Measurements from ENCODE around the gene SPATS2.
"Not testable (repeated sequence)": the region's sequence is repeated elsewhere in the genome, so short reads cannot be mapped to it uniquely, and the experiment has no call there.

Gene SPATS2

DNA sequence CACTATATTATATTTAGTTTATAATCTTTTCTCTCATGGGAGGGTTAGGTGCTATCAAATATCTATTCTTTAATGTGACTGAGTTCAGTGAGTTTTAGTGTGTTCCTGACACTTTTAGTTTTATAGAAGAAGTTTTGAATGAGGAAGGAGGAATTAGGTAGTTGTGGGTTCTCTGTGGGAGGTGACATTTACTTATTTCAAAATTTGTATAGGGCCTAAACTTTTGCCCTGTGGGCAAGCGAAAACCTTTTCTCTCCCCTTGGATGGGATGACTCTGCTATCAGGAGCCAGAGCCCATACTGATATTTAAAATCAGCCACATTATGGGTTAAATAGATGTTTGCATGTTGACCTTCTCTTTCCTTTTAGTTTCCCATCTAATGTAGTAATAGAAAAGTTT lies 43.6 kb downstream of the SPATS2 start:
- DNase-seq (ENCODE audit: low read depth): no peak

- no peak for DNase-seq (ENCODE audit: low read depth)
Measured at GRCh38 chr12:49413010-49413409, 45.7 kb downstream of the SPATS2 start.

DNA sequence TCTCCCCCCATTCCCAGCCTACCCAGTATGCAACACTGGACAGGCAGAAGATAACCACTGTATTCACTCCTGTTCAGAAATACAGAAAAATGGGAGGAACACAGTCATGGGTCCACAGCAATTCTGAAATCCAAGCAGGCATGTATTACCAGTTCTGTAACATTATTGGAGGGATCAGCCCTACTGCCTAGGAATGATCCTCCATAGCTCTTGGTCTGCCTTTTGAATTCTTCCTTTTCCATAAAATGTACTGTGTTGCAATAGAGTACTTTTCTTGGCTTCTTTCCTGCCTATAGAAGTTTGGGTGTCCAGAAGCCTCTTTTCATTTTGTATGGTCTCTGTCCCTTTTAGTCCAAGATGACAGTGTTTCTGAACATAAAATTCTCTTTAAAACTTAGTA lies 46.5 kb downstream of the SPATS2 start:
- no peak for DNase-seq (ENCODE audit: low read depth)

DNA sequence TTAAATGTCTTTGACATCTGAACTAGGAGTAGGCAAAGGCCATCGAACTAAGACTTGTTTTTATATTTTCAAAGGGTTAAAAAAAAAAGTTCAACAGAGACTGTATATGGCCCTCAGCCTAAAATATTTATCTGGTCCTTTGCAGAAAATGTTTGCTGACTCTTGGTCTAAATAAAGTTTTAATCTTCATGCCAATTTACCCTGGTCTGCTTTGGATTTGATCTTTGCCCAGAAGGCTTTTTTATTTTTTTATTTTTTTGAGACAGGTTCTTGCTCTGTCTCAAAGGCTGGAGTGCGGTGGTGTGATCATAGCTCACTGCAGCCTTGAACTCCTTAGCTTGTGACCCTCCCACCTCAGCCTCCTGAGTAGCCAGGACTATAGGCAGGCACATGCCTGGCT lies 47.1 kb downstream of the SPATS2 start:
- DNase-seq (ENCODE audit: low read depth): no peak

DNA sequence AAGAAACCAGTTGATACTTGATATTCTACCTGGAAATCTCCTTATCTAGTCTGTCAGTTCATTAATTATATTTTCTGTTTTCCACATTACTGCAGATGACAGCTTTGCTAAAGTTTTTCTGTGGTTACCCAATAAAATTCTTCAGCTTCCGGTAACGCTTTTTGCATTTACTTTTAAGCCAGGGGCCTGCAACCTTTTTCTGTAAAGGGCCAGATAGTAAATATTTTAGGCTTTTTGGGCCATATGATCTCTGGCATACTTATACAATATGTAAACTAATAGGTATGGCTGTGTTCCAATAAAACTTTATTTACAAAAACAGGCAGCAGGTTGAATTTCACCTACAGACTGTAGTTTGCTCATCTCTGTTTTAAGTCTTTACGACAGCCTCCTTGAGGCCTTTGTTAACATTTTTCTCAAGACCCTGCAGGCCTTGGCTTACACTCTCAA lies 48.3 kb downstream of the SPATS2 start:
- no peak for DNase-seq (ENCODE audit: low read depth)

- DNase-seq (ENCODE audit: low read depth): no peak
Measured at GRCh38 chr12:49416892-49417291, 49.6 kb downstream of the SPATS2 start.

- no peak for DNase-seq (ENCODE audit: low read depth)
Measured at GRCh38 chr12:49417558-49417957, 50.3 kb downstream of the SPATS2 start.

- no peak for DNase-seq (ENCODE audit: low read depth)
Measured at GRCh38 chr12:49420556-49420955, 53.3 kb downstream of the SPATS2 start.

GRCh38 chr12:49422114-49422513 lies 54.9 kb downstream of the SPATS2 start:
- no peak for DNase-seq (ENCODE audit: low read depth)

DNA sequence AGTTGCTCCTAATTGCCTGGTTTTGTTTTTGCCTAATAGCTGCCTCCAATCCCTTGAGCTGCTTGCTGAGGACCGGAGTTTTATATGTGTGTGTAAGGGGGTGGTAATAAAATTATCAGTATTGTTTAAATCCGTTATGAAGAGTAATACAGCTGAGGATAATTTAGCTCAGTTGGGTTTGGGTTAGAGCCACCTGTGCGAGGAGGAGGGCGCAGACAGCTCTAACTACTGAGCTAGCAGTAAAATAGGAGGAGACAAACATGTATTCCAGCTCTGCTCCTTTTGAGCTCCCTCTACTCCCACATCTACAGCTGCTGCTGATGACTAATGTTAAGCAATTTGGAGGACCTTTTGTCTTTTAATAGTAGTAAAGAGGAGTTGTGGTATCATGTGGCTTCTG lies 61.5 kb downstream of the SPATS2 start:
- no peak for DNase-seq (ENCODE audit: low read depth)

- DNase-seq (ENCODE audit: low read depth): no peak
Measured at GRCh38 chr12:49432616-49433015, 65.4 kb downstream of the SPATS2 start.

GRCh38 chr12:49436799-49437198 lies 69.5 kb downstream of the SPATS2 start:
- not testable (repeated sequence) for DNase-seq (ENCODE audit: low read depth)

DNA sequence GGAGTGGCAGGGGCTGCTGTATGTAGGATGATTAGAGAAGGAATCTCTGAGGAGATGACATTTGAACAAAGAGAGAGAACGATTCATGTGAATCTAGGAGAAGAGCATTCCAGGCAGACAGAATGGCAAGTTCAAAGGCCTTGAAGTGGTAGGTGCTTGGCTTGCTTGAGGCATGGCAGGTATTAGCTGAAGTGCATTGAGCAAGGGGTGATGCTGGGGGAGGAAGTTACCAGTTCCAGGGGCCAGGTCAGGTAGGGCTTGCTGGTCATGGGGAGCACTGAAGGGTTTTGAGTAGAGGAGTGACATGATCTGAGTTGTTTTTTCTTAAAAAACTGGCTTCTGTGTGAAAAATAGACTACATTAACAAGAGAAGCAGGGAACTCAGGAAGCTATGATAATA lies 71.8 kb downstream of the SPATS2 start:
- DNase-seq (ENCODE audit: low read depth): no peak

GRCh38 chr12:49440035-49440434 lies 72.8 kb downstream of the SPATS2 start:
- DNase-seq (ENCODE audit: low read depth): no peak

- no peak for DNase-seq (ENCODE audit: low read depth)
Measured at GRCh38 chr12:49442915-49443314, 75.7 kb downstream of the SPATS2 start.

DNA sequence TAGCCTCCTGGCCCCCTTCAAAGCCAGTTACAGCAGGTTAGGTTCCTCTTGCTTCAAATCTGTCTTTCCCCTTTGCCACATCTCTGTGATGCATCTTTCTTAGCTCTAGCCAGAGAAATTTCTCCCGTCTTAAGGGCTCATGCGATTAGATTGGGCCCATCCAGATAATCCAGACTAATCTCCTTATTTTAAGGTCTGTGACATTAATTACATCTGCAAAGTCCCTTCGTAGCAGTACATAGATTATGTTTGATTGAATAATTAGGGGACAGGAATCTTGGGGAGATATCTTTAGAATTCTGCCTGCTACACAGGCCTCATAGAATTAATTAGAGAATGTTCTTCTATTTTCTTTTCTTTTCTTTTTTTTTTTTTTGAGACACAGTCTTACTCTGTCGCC lies 79.3 kb downstream of the SPATS2 start:
- no peak for DNase-seq (ENCODE audit: low read depth)

- no peak for DNase-seq (ENCODE audit: low read depth)
Measured at GRCh38 chr12:49448858-49449257, 81.6 kb downstream of the SPATS2 start.

- no peak for DNase-seq (ENCODE audit: low read depth)
Measured at GRCh38 chr12:49451468-49452259, 84.4 kb downstream of the SPATS2 start.

- no peak for DNase-seq (ENCODE audit: low read depth)
Measured at GRCh38 chr12:49455501-49455900, 88.2 kb downstream of the SPATS2 start.

DNA sequence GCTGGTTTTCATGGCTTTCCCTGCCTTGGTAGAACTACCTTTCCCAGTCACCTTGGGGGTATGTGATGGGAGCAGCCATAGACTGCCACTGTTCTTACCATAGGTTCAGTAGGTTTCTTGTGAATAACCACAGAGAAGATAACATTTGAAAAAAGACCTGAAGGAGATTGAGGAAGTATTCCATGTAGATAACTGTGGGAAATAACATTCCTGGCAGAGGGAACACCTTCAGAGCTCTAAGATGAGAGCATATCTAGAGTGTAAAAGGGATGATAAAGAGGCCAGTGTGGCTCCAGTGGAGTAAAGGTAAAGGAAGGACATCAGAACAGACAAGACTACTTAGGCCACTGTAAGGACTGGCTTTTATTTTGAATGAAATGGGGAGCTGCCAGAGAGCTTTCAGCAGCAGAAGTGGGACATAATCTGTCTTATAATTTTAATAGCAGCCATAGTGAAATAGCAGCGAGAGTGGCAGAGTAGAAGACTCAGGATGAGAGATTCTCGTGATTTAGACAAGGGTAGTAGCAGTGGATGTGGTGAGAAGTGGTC lies 88.9 kb downstream of the SPATS2 start:
- no peak for DNase-seq (ENCODE audit: low read depth)

- DNase-seq (ENCODE audit: low read depth): no peak
Measured at GRCh38 chr12:49458816-49459215, 91.6 kb downstream of the SPATS2 start.

DNA sequence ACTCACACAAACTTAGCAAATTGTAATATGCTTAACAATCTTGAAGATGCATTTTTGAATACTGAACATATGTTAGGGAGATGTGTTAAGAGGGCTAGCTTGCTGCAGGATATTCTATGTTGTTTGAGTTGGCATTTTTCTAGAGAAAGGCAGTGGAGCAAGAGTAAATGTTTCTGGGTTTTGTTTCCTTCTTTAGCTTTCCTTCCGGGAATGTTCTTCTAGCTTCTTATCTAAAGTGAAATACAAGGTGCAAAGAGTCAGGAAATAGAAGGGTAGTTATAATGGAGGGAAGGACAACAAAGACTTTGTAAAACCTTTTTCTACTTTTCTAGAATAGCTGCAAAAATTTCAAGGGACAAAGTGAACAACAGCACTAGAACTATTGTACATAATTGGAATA lies 94.0 kb downstream of the SPATS2 start:
- DNase-seq (ENCODE audit: low read depth): no peak

DNA sequence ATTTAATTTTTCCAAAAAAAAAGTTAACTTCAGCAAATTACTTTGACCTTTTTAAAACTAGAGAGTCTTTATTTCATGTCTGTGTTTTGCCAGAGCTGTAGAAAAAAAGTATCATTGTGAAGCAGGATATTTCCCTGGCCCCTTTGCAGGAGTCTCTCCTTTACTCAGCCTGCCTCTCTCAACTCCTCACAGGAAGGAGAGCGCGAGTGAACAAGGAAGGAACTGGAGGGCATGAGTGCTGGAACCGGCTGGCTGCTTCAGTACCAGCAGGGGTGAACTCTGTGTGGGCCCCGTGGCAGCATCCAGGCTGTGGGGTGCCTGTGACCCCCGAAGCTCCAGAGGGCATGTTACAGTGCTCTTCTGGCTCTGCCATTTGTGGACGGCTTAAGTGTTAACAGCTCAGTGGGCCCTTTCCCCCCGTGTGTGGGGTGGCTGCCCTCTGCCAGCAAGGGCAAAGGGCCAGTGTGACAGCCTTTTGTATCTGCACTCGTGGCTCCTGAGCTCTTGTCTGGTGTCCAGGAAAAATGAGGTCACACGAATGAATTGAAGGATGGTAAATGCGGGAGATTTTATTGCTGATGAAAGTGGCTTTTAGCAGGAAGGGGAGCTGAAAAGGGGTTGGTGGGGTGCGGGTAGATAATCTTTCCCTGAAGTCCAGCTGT lies 95.0 kb downstream of the SPATS2 start:
- no peak for DNase-seq (ENCODE audit: low read depth)
